Left forelimb (tissue), 1 donor: ENCODE data around the gene KRT2.
A peak's percentile ranks its signal among the peaks of the same experiment; 100 is the strongest.

Experiments
- DNase-seq: peaks from one replicate; pipeline ENCODE4 v3.0.0-alpha.2; 2018; ENCODE audit warnings: low spot score

The KRT2 gene

DNA sequence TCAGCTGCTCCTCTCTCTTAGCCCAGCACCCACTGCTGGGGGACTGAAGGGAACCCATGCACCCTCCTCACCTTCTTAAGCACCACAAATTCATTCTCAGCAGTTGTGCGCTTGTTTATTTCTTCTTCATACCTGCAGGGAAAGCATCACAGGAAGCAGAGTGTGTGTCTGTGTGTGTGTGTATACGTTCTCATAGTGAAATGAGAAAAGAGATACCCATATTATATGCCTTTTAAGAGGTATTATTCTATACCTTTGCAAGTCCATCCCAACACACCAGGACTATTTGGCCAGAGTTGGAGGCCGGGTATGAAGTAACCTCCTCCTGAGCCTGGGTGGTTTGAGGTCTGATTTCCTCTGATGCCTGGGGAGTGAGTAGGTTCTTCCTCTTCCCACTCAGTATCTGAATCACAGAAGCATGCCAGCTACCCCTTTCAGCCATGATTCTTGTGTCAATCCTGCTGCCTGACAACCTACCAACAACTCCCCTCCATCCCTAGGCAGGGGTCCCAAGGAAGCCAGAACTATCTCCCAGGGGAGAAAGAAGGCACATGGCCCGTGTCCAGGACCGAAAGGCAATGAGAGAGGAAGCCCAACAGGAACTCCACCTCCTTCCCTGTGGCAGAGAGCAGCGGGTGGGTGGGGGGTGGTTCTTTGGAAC lies 36.7 kb downstream of the KRT2 start:
- DNase-seq = no peak

DNA sequence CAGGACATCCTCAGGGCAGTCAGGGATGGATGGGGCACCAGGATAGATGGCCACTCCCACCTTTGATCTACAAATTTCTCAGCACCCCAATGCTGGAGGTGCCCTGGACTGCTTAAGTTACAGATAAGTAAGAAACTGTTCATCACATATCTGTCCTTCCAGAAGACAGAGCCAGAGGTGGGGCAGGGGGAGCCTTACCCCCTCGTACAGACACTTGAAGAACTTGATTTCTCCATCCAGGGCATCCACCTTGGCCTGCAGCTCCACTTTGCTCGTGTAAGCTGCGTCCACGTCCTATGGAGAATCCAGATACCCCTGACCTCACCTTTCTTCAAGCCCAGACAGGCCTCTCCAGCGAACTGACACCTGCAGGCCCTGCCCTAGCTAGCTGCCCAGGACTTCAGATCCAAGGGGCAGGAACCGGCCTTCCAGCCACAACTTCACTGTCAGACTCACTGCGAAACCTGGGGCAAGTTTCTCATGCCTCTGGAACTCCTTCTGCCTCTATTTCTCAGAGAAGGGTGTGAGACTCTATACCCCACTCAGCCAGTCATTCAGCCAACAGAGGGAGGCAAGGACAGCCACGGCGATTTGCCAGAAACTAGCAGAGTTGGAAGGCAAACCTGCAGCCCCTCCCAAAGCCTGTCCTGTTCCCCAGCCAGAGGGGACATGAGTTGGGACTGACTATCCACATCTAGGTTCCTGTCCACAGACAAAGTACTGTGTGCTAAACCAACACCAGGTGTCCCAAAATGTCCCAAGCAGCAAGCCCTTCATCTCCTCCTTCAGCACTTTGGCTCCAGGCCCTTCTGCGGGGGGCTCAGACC lies 37.4 kb downstream of the KRT2 start:
- DNase-seq = no peak

DNA sequence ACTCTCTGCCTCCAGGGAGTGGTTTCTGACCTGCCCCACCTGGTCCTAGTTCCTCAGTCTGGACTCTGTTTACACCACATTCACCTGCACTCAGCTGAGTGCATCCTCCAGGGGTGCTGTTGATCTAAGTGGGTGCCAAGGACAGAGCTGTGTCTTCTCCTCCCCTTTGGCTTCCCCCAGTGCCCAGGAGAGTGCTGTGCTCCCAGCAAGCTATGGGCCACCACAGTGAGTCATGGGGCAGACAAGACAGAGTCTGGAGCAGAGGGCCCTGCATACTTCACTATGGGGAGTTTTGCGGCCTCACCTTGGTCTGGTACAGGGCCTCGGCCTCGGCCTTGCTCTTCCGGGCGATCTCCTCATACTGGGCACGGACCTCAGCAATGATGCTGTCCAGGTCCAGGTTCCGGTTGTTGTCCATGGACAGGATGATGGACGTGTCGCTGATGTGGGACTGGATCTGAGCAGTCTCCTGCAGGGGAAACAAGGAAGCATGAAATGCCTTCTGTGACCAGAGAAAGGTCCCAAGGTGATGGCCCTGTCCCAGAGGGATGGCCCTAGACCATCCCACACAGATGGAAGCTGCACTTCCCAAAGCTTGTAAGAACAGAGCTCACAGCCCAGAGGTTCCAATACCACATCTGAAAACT lies 38.5 kb downstream of the KRT2 start:
- no peak for DNase-seq

DNA sequence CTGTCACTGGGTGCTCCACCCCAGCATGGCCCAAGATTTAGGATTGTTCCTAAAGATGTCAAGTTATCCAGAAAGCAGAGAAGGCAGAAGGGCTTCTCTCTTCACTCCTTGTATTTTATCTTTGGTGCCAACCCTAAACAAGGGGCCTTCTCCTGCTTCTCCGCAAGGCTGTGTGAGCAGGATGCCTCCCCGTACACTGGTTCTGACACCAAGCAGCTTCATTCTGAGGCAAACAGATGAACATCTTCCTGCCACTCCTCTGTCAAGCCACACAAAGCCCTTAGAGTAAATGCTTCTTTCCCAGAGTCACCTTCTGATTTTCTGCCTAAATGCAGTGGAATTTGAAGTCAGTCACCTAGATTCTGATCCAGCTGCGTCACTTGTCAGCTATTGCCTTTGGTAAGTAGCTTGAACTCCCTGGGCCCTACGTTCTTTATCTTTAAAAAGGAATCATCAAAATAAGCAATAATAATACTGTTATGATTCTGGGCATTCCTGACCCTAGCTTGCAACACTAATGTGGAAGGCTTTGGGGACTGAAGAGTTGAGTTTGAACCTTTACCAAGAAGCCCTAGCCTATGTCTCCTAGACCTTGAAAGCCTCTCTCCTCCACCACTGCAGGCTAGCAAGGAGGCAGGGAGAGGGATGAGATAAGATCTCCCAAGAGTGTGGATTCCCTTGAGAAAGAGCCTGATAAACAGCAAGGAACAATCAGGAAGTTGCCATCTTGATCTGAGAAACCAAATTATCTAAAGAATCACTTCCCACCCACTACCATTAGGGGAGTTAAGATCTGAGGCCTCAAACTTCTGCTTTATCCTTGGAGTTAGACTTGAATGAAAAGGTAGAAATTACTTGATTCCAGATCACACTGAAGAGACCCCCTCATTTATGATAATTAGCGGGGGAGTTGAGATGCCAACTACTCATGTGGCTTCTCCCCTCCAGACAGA lies 39.3 kb downstream of the KRT2 start:
- DNase-seq = no peak

DNA sequence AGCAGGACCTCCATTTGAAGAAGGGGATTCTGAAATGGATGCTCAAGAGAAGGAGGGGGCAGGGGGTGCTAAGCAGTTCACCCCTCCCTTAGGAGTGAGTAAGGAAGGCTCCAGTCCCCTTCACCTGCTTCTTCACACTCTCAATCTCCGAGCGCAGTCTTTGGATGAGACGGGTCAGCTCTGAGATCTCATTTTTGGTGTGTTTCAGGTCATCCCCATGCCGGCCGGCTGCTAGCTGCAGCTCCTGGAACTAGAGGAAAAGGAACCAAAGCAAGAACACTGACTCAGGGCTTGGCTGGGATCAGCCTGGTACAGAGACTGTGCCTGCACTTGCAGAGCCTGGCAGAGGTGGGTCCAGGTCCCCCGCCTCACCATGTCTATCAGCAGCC lies 40.9 kb downstream of the KRT2 start:
- no peak for DNase-seq

DNA sequence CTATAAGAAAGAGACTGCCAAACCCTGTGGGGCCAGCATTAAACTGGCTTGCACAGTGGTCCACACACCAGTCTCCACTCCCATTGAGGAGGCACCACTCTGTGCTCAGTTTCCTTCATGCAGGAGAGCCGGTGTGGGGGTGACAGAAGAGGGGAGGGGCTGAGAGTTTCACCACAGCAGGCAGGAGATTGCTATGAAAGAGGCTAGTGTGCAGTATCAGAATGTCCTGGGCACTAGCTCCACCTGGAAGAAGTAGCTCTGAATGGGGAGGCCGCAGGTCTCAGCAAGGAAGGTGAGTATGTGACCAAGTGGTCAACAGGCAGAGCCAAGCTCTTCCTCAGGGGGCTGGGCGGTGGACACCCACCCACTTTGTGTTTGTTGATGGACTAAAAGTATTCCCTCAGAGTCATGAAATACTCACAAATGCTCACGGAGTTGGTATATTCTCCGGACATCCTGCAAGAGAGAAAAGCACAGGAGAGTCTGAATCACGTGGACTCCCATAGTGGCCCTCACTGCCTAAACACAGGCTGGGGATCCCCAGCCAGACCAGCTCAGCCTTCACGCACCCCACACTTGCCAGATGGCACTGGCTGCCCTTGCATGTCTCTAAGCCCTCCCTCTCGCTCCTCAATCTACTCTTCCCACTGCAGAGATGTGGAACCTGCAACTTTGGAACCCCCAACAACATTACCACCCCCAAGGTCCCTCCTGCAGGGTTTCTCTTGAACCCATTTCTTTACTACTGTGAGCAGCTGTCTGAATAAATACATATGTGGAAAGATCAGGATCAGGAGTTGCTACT lies 43.0 kb downstream of the KRT2 start:
- DNase-seq = no peak

DNA sequence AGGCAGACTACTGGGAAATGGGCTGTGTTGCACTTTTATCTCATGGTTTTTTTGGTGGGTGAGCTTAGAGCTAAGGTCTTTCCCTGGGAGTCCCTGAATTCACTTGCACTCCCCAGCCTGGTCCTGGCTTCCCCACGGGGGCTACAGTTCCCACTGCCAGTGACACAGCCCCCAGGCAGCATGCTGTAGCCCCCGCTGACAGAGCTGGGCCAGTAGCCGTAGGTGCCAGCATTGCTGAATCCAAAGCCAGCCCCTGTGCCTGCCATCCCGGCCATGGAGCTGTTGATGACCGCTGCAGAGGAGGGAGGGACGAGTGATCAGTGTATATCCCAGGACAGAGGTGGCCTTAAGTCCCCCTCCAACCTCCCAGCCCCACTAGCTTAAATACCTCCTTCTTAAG lies 43.9 kb downstream of the KRT2 start:
- DNase-seq = no peak

DNA sequence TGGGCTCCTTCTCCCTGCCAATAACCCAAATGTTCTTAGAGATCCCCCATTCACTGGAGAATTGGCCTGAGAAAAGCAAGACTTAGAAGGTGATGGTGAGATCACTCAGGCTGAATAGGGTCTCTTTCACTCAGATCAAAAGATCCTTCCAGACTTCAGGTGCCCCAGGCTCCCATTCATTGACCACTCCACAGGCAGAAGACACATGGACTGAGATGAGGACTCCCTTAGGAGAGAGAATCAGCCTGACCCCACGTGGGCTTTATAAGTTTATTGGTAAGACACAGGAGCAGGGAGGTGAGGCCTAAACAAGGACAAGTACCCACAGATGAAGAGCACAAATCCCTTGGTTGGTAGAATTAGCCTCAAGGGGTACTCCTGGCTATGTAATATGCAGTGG lies 44.7 kb downstream of the KRT2 start:
- no peak for DNase-seq

DNA sequence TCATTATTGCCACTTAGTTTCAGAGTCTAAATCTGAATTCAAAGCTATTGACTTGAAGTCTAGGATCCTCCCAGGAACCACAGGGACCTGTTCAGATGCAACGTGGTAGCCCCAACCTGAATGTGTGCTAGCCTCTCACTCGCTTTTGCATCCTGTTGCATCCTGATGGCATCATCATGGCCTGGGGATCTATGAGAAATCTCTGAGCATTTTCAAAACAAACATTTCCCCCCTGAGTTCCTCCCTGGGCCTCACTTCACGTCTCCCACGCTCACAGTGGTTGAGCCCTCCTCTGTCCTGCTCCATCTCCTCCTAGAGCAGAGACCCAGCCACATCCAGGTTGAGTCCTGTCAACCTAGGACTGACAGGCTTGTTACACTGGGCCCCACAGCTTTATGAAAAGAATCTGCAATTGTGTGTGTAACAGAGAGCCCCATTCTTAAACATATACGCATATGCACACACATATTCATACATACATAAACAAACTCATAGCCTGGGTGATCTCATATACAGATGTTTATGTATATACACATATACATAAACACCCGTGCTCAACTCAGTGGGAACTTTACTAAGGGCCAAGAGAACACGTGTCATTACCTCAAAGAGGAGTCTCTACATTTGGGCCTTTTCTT lies 45.3 kb downstream of the KRT2 start:
- DNase-seq = no peak

DNA sequence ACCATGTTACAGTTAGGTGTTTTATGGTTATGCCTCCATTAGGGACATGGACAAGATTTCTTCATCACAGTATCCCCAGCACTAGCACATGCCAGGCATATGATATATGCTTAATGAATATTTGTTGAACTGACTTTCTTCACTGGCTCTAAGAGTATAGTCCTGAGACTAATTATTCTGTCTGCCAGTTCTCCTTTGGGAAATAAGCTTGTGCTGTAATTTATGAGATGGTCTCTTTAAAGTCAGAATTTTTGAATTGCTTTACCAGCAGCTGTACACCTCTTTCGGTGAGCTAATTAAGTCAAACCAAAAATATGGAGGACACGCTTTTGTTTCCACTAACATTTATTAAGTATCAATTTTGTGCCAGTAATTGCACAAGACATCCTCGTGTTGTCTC lies 45.9 kb downstream of the KRT2 start:
- DNase-seq = no peak

DNA sequence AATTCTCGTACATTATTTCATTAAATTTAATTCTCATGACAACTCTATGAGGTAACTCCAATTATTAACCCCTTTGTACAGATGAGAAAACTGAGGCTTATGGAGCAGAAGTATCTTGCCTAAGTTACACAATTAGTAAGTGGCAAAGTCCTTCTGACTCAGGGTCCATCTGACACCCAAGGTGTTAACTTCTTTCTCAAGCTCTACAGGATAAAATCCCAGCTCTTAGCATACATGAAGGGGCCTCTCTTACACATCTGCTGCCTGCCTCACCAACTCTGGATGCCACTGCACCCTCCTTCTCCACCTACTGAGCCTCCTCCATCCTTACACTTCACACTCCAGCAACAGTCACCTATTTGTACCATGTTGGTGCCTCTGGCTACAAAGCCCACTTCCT lies 46.5 kb downstream of the KRT2 start:
- peak; percentile 15 for DNase-seq

DNA sequence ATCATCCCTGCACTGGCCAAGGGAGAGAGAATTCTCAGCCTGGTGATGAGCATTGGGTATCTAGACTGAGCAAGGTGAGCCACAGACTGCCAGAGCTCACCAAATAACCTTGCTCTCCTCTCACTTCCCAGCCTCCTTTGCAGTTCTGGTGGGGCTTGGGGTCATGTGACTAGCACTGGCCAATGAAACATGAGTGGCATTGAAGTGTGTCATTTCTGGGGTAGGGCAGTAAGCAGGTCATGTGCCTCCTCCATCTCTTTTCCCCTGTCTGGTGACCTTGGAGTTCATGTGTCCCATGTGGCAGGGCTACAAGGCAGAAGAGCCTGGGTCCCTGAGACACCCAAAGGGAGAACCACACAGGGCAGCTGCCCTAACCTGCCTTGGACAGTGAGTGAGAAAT lies 47.2 kb downstream of the KRT2 start:
- peak; percentile 48 for DNase-seq

DNA sequence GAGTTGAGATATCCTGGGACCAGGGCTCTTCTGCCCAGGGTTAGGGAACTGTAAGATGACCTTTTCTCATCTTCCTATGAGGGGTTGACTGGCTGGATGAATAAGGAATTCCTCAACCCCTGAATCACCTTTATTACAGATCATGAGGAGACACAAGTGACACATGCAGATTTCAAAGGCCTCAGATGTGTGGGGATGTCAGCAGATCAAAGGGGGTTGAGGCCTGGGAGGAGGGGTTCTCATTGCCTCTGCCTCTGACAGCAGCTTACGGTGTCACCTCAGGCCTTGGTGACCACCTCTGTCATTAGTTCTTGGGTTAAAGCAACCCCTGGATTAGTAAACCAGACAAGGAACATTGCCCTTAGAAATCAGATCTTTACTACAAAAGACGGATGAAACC lies 48.7 kb downstream of the KRT2 start:
- no peak for DNase-seq

DNA sequence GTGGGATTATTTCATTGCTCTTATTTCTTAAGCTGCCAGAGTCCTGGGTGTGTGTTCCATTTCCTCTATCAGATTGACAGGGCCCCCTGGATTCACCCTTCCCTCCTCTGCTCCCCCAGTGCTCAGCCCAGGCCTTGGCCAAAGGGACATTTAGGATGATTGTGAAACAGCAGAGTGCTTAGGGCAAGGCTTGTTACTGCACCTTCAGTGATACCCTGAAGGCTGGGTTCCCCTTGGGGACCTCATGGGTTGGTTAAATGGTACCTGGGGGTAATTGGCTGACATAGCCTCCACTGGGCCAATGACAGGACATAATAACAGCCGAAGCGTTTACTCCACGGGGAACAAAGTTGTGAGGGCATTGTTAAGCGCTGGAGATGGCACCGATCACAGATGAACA lies 49.5 kb downstream of the KRT2 start:
- DNase-seq = peak; percentile 48

DNA sequence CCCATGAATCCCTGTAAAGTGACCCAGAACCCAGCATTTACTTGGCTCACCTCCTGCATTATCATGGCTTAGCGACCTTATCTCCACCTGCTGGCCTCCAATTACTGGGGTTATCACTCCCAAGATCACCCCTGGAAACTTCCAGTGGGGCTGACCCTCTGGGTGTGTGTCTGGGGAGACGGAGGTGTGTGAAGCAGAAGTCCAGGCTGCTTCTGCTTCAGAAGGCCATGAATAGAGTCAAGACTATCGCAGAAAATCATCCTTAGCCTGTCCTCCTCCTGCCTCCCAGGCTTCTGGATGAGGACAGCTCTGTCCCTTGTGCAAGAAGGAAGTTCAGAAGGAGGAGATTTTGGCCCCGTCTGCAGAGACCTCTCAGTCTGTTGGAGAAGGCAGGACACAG lies 50.3 kb downstream of the KRT2 start:
- peak; percentile 28 for DNase-seq

DNA sequence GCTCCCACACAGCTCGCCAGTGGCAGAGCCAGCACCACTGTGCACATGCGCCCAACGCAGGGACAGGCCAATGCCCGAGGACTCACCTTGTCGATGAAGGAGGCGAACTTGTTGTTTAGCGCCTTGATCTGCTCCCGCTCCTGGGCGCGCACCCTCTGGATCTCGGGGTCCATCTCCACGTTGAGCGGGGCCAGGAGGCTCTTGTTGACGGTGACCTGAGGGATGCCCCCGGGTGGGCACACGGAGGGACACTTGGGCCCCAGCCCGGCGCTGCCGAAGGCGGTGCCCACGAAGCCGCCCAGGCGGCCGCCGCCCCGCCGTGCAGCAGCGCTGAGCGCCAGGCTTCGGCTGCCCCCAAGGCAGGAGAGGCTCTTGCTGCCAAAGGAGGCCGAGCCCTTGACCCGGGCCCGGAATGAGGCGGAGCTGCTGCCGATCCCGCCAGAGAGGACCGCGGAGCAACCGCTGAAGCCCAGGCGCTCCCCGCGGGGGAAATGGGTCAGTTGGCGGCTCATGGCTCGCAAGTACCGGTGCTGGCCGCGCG lies 51.0 kb downstream of the KRT2 start, which contains the start of gene KRT72:
Gene KRT72 (minus strand): TSS at position 523 of the 541 bp plus-strand sequence. CDS start 11 bp downstream, at position 512.
- peak; percentile 8 for DNase-seq

DNA sequence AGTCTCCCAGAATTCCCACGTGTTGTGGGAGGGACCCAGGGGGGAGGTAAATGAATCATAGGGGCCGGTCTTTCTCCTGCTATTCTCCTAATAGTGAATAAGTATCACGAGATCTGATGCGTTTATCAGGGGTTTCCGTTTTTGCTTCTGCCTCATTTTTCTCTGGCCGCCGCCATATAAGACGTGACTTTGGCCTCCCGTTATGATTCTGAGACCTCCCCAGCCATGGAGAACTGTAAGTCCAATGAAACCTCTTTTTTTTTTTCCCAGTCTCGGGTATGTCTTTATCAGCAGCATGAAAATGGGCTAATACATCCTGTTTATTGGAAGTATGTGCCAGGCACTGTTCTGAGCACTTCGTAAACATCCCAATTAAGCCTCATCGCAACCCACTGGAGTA lies 51.5 kb downstream of the KRT2 start:
- no peak for DNase-seq

DNA sequence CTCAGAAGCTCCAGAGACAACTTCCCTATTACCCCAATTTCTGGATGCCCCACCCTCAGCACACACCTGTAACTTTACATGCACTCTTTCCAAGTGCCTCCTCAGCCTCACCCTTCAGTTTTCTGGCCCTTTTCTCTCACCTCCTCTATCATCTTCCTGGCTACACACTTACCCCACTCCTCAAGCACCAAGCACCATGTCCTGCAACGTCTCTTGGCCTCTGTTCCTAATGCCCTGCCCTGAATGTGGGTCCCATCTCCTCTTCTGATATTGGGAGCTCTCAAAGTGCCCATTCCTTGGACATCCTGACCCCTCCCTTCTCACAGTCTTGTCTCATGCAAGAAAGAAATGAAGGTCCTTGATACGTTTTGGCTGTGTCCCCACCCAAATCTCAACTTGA lies 51.9 kb downstream of the KRT2 start:
- peak; percentile 40 for DNase-seq

DNA sequence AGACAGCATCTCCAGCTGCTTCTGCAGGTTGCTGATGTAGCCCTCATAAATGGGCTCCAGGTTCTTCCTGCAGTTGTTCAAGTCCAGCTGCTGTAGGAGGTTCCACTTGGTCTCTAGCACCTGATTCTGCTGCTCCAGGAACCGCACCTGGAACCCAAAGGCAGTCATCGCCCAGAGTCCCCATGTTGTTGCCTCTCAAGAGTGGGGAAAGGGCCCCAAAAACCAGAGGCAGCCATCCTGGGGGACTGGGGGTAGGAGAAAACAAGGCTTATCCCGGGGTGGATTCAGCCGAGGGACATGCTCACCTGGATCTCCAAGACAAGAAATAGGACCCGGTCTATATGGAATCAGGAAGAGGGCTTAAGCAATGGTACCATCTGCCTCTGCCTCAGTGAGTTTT lies 53.0 kb downstream of the KRT2 start:
- DNase-seq = peak; percentile 18
